CD8-positive, alpha-beta memory T cell (primary cell): ENCODE measurements around the gene DNER. TPM values are rescaled to one million over a fixed set of nuclear protein-coding genes. Genes with fewer than 3 reads are reported as not detected.
"Not testable (repeated sequence)": the region's sequence is repeated elsewhere in the genome, so short reads cannot be mapped to it uniquely, and the experiment has no call there.

Source experiments
- CTCF ChIA-PET: fragments of 350-600 bp; sonication (Branson Sonifier 250); formaldehyde crosslinking; loops from one replicate; lab custom pipeline; 2021; ENCODE audit warnings: antibody characterized with exemption; lab: Charles Lee
- POLR2A ChIA-PET: fragments of 350-600 bp; sonication (Branson Sonifier 250); formaldehyde crosslinking; loops from one replicate; lab custom pipeline; 2021; ENCODE audit warnings: antibody characterized with exemption; lab: Charles Lee
- DNase-seq, 5 donors: peaks; one replicate each; pipeline versions ENCODE4 v3.0.0 to v3.0.0-alpha.2; 2020 to 2022; ENCODE audit warnings: mixed read lengths in 1 of 5
- H3K27ac ChIP-seq: one replicate; pipeline ENCODE4 v1.7.0; 2013; ENCODE audit warnings: low read depth, mild to moderate bottlenecking, low read length, moderate library complexity
- H3K27me3 ChIP-seq: 2 replicates; pipeline ENCODE4 v1.7.0; 2013; ENCODE audit warnings: low read length, mild to moderate bottlenecking; ENCODE audit not compliant: insufficient read depth, poor library complexity, severe bottlenecking
- H3K36me3 ChIP-seq: 2 replicates; pipeline ENCODE4 v1.7.0; 2013; ENCODE audit warnings: mild to moderate bottlenecking, low read length, moderate library complexity; ENCODE audit not compliant: insufficient read depth
- H3K4me1 ChIP-seq: 2 replicates; pipeline ENCODE4 v1.7.0; 2013; ENCODE audit warnings: mild to moderate bottlenecking, low read length, moderate library complexity; ENCODE audit not compliant: insufficient read depth
- H3K4me3 ChIP-seq: 2 replicates; pipeline ENCODE4 v1.7.0; 2013; ENCODE audit warnings: mild to moderate bottlenecking, low read length
- H3K9me3 ChIP-seq: 2 replicates; pipeline ENCODE4 v1.7.0; 2013; ENCODE audit warnings: mild to moderate bottlenecking, low read length
- H3K27ac Mint-ChIP-seq, 8 donors: one replicate each; pipeline ENCODE4 v1.8.0; 2020 to 2021; ENCODE audit warnings: mixed read lengths in 8 of 8, mild to moderate bottlenecking in 6 of 8, inconsistent platforms in 3 of 8, moderate library complexity in 3 of 8
- H3K27me3 Mint-ChIP-seq, 2 donors: one replicate each; pipeline ENCODE4 v1.8.0; 2020 to 2021; ENCODE audit warnings: mixed read lengths in 2 of 2, mild to moderate bottlenecking in 1 of 2, moderate library complexity in 1 of 2
- H3K36me3 Mint-ChIP-seq, 3 donors: one replicate each; pipeline ENCODE4 v1.8.0; 2020 to 2021; ENCODE audit warnings: mixed read lengths in 3 of 3, inconsistent platforms in 1 of 3, mild to moderate bottlenecking in 1 of 3
- H3K4me1 Mint-ChIP-seq, 3 donors: one replicate each; pipeline ENCODE4 v1.8.0; 2020 to 2021; ENCODE audit warnings: mixed read lengths in 3 of 3, inconsistent platforms in 1 of 3, mild to moderate bottlenecking in 1 of 3
- H3K4me3 Mint-ChIP-seq, 7 donors: one replicate each; pipeline ENCODE4 v1.8.0; 2020 to 2021; ENCODE audit warnings: mixed read lengths in 7 of 7, mild to moderate bottlenecking in 6 of 7, moderate library complexity in 4 of 7, inconsistent platforms in 2 of 7
- H3K9me3 Mint-ChIP-seq, 5 donors: one replicate each; pipeline ENCODE4 v1.8.0; 2020 to 2022; ENCODE audit warnings: mixed read lengths in 5 of 5, mild to moderate bottlenecking in 3 of 5, moderate library complexity in 2 of 5, inconsistent platforms in 1 of 5
- polyA plus RNA-seq: library from polyadenylated mRNA; unstranded; fragments of 300-500 nt; fragmentation: Illumina TruSeq; gene quantifications from one replicate; pipeline ENCODE4 v1.2.3, GENCODE V29; 2021
- total RNA-seq, 2 experiments: library from RNA; stranded (reverse); gene quantifications; one replicate each; pipeline ENCODE4 v1.2.3, GENCODE V29; 2021

The DNER gene
- total and polyA plus RNA-seq, 3 experiments from 2014 or later, result not detected

DNA sequence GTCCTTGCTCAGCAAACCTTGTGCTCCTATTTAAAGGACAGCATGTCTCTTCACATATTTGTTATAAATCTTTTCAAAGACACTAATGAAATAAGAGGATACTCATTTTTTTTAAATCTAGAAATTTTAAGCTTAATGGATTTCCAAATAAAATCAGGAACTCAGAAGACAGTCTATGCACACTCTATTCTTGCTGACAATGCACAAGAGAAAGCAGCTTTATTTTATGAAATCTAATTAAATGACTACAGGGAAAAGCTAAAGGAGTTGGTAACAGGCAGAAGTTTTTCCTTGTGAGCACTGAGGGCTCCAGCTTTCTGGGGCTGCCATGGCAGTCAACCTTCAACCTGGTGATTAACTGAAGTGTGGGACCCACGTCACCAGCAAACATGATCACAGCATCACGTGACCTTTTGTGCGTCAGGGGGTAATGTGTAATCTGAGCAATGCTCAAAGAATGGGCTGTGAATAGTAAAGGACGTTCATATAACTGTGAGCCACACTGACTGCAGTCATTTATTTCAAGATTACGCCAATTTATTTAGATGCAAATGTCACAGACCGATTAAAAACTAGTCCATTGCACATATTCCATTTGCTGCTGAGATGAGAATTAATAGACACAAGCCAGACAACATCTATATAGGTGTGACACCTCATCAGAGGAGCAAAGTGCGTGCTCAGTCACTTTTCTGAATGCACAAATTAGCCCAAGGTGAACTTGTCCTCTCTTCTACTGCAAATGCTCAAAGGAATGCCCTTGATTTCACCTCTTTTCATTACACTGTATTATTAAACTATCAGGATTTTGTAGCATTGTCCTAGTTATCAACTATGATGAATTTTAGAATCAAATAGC, 11.6 kb upstream of the DNER start:
- DNase-seq, result no peak
- no peak overlapping the region for H3K27ac ChIP-seq
- Mint-ChIP-seq H3K9me3 (no peaks in the 10 kb centered on the region), H3K27me3 (peaks cover 8 to 18% of the 10 kb centered on the region in 2 donors), H3K4me1 (no peaks in the 10 kb centered on the region), H3K36me3 (no peaks in the 10 kb centered on the region), H3K4me3 (no peak overlapping the region), H3K27ac (no peak overlapping the region)
- H3K36me3 ChIP-seq, result no peaks in the 10 kb centered on the region
- ChIA-PET CTCF (no interaction called here), POLR2A (no interaction called here)
- H3K27me3 ChIP-seq, result no peaks in the 10 kb centered on the region
- no peaks in the 10 kb centered on the region for H3K9me3 ChIP-seq
- no peak overlapping the region for H3K4me3 ChIP-seq
- H3K4me1 ChIP-seq, result no peaks in the 10 kb centered on the region

DNA sequence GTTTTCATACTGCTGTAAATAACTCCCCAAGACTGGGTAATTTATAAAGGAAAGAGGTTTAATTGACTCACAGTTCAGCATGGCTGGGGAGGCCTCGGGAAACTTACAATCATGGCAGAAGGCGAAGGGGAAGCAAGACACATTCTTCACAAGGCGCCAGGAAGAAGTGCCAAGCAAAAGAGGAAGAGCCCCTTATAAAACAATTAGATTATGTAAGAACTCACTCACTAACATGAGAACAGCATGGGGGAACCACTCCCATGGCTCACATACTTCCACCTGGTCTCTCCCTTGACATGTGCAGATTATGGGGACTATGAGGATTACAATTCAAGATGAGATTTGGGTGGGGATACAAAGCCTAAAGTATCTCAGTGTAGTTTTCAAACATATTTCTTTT, 8.8 kb upstream of the DNER start:
- H3K27ac ChIP-seq, H3K27me3 ChIP-seq, POLR2A ChIA-PET, H3K9me3 Mint-ChIP-seq, H3K36me3 ChIP-seq, H3K9me3 ChIP-seq, H3K4me1 Mint-ChIP-seq, CTCF ChIA-PET, DNase-seq, H3K36me3 Mint-ChIP-seq, H3K4me3 ChIP-seq, H3K4me1 ChIP-seq: not testable (repeated sequence)
- peak overlapping the region in 1 of 7 donors; percentile 24 for H3K4me3 Mint-ChIP-seq
- H3K27ac Mint-ChIP-seq, result peak overlapping the region in 1 of 8 donors; percentile 23
- H3K27me3 Mint-ChIP-seq, result peaks cover 16 to 27% of the 10 kb centered on the region in 2 donors

DNA sequence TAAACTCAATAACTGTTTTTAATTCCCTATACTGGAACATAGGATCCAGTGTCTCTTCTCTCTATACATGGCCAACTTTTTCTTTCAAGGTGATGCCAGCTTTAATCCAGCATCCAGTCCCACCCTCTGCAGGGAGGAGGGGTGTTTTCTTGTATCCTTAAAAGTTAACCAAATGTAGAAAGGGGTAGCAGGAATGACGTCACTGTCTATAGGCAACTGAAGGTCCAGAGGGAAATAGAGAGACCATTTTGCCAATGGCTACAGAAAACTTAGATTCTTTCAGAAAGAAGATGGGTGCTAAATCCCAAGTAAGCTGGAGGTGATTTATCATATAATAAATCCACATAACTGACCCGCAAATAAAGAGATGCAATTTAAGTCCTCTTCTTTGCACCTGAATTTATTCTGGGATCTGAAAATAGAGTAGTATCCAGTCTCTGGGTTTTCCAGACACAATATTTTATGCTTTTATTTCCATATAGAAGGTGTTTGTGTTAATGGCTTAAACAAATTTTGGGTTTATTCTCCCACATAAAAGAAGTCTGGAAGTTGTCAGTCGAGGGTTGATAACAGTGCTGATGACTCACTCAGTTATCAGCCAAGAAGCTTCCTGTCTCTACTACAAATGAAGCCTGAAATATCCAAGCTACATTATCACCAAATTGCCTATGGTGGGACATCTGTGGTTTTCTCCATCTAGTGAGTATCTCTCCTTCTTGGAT, 5.7 kb upstream of the DNER start:
- no peak for DNase-seq
- no peaks in the 10 kb centered on the region for H3K9me3 ChIP-seq
- no peaks in the 10 kb centered on the region for H3K36me3 ChIP-seq
- Mint-ChIP-seq H3K9me3 (no peaks in the 10 kb centered on the region), H3K27ac (no peak overlapping the region), H3K4me3 (no peak overlapping the region), H3K27me3 (peaks cover 34 to 54% of the 10 kb centered on the region in 2 donors), H3K36me3 (no peaks in the 10 kb centered on the region), H3K4me1 (peaks cover 7 to 11% (median 7%) of the 10 kb centered on the region in 3 donors)
- ChIA-PET POLR2A (no interaction called here), CTCF (no interaction called here)
- peaks cover 14% of the 10 kb centered on the region for H3K27me3 ChIP-seq
- no peak overlapping the region for H3K4me3 ChIP-seq
- peaks cover 7% of the 10 kb centered on the region for H3K4me1 ChIP-seq
- H3K27ac ChIP-seq, result no peak overlapping the region

DNA sequence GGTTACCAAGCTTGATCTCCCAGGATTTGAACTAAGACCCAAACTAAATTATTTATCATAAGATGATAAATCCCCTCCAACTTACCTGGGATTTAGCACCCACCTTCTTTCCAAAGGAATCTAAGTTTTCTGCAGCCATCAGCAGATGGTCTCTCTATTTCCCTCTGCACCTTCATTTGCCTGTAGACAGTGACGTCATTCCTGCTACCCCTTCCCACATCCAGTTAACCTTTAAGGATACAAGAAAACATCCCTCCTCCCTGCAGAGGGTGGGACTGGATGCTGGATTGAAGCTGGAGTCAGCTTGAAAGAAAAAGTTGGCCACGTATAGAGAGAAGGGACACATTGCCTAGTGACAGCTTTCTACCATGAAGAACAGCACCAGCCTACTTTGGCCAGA, 3.7 kb upstream of the DNER start:
- H3K4me1 ChIP-seq, result peaks cover 8% of the 10 kb centered on the region
- Mint-ChIP-seq H3K36me3 (no peaks in the 10 kb centered on the region), H3K27ac (no peak overlapping the region), H3K27me3 (peaks cover 39 to 56% of the 10 kb centered on the region in 2 donors), H3K4me3 (no peak overlapping the region), H3K4me1 (peaks cover 11 to 21% (median 13%) of the 10 kb centered on the region in 3 donors), H3K9me3 (no peaks in the 10 kb centered on the region)
- no peaks in the 10 kb centered on the region for H3K36me3 ChIP-seq
- no peaks in the 10 kb centered on the region for H3K9me3 ChIP-seq
- no peak overlapping the region for H3K4me3 ChIP-seq
- no peak overlapping the region for H3K27ac ChIP-seq
- H3K27me3 ChIP-seq, result peaks cover 24% of the 10 kb centered on the region
- CTCF ChIA-PET, result interaction anchor here (1.2 kb wide), 1 partner anchor 1828 kb away, joined by 3 read pairs; no protein-coding TSS in a partner anchor
- POLR2A ChIA-PET, result no interaction called here
- no peak for DNase-seq

DNA sequence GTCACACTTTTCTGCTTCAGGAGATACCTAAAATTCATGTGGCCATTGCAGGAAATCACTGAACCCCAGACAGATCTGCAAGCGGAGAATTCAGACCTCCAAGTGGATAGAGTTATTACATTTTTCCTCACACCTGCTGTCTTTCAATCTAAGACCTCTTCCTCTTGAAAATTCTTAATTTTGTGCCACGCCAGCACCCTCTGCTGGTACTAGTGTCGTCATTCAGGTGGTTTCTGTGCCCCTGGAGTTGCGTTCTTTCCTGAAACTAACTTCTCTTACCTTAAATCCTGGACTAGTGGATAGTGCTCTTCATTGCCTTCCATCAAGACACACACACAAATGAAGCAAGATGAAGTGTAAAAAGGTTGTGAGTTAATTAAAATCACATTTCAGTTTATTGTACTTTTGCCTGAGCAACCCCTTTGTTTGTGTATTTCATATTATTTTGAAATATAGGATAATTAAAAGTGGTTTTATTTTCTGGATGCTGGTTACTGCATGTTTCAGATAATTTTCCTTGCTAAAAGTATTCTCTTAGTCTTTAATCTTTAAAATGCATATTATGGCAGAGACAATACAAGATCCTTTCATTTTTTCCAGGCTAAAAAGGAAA, 1.6 kb upstream of the DNER start:
- Mint-ChIP-seq H3K4me3 (peak overlapping the region; percentile 8 to 87 (median 62)), H3K27ac (no peak overlapping the region), H3K9me3 (peaks cover 0 to 8% (median 4%) of the 10 kb centered on the region in 5 donors), H3K4me1 (peaks cover 13 to 23% (median 15%) of the 10 kb centered on the region in 3 donors), H3K27me3 (peaks cover 60 to 72% of the 10 kb centered on the region in 2 donors), H3K36me3 (peaks cover 0 to 3% (median 0%) of the 10 kb centered on the region in 3 donors)
- peaks cover 36% of the 10 kb centered on the region for H3K27me3 ChIP-seq
- ChIA-PET POLR2A (no interaction called here), CTCF (no interaction called here)
- H3K4me1 ChIP-seq, result peaks cover 8% of the 10 kb centered on the region
- no peak overlapping the region for H3K4me3 ChIP-seq
- no peaks in the 10 kb centered on the region for H3K9me3 ChIP-seq
- H3K36me3 ChIP-seq, result no peaks in the 10 kb centered on the region
- no peak overlapping the region for H3K27ac ChIP-seq
- DNase-seq, result peak in 1 of 5 donors; percentile 8

DNA sequence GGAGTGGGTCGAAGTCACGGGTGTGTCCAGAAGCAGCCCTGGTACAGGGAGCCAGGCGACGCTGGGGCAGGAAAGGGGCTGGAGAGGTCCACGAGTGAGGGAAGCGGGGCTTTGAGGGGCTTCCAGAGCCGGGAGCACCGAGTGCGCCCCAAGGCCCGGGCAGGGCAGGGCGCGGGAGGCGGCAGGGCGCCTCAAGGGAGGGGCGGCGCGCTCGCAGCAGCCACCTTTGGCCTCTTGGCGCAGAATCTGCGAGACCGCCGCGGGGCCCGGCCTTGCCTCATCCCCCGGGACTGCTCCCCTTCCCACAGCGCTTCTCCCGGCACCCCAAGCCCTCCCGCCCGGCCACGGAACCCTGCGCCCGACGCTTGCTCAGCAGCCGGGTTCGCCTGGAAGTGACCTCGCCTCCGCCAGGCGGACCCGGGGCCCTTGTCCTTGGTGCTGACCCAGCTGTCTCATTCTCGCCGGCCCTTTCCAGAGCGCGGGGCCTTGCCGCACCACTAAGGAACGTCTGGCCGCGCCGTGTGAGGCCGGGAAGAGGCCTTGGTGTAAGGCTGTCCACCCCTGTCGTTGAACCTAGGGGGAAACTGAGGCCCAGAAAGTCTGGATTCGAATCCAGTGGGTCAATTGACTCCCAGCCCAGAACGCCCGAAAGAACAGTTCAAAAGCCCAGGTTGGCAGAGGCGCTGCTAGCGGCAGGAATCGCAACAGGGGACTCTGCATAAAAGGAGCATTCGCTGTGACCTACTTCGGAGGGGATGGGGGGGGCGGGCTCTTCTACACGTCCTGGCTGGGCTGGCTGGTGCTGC, 584 bp upstream of the DNER start:
- POLR2A ChIA-PET, result no interaction called here
- Histone ChIP-seq H3K36me3 (no peaks in the 10 kb centered on the region), H3K27me3 (peaks cover 31% of the 10 kb centered on the region), H3K9me3 (no peaks in the 10 kb centered on the region), H3K27ac (no peak overlapping the region), H3K4me1 (peaks cover 8% of the 10 kb centered on the region), H3K4me3 (no peak overlapping the region)
- peak overlapping the region in 6 of 7 donors; percentile 33 to 87 (median 62) for H3K4me3 Mint-ChIP-seq
- CTCF ChIA-PET, result no interaction called here
- peaks cover 67 to 78% of the 10 kb centered on the region in 2 donors for H3K27me3 Mint-ChIP-seq
- no peak overlapping the region for H3K27ac Mint-ChIP-seq
- H3K4me1 Mint-ChIP-seq, result peaks cover 13 to 23% (median 15%) of the 10 kb centered on the region in 3 donors
- H3K36me3 Mint-ChIP-seq, result peaks cover 0 to 3% (median 0%) of the 10 kb centered on the region in 3 donors
- H3K9me3 Mint-ChIP-seq, result peaks cover 0 to 8% (median 4%) of the 10 kb centered on the region in 5 donors
- DNase-seq, result peak in 1 of 5 donors; percentile 4

DNA sequence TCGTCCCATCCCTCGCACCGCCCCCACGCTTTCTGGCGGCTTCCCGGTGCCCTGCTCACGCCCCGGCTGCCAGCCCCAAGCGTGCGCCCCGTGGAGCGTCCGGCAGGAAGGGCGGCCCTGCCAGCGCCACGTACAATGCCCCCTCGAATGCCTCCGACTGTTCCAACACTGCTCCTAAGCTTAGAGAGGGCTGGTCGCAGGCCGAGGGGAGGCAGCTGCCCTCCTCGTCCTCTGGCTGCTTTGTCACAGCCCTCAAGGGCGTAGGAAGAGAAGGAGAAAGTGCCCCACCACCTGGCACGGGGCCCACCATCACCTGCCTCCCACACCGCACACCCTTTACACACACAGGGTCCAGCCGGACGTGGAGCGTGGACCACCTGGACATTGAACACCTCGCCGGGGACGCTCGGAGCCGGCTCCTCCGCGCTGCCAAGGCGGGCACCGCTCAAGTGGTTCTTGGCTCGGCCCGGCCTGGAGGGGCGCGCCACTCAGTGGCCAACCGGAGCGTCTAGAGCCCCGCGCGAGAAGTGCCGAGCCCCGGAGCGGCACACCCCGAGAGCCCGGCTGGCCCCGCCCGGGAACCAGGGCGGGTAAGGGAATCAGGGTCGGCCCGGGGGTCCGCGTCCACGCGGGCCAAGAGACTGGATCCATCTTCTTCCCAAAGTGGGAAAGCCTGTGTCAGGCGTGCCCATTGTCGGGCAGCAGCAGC, 830 bp downstream of the DNER start:
- Mint-ChIP-seq H3K27ac (peak overlapping the region in 1 of 8 donors; percentile 16), H3K4me3 (peak overlapping the region in 6 of 7 donors; percentile 17 to 74 (median 56)), H3K4me1 (peaks cover 13 to 23% (median 15%) of the 10 kb centered on the region in 3 donors), H3K9me3 (peaks cover 0 to 8% (median 4%) of the 10 kb centered on the region in 5 donors), H3K27me3 (peaks cover 60 to 75% of the 10 kb centered on the region in 2 donors), H3K36me3 (peaks cover 0 to 3% (median 0%) of the 10 kb centered on the region in 3 donors)
- CTCF ChIA-PET, result no interaction called here
- H3K4me1 ChIP-seq, result peaks cover 8% of the 10 kb centered on the region
- POLR2A ChIA-PET, result no interaction called here
- H3K27ac ChIP-seq, result no peak overlapping the region
- H3K4me3 ChIP-seq, result no peak overlapping the region
- no peaks in the 10 kb centered on the region for H3K9me3 ChIP-seq
- no peak for DNase-seq
- H3K27me3 ChIP-seq, result peaks cover 30% of the 10 kb centered on the region
- no peaks in the 10 kb centered on the region for H3K36me3 ChIP-seq
